H1 (cell line): ENCODE results near the gene PRTG. TPM values are rescaled to one million over a fixed set of nuclear protein-coding genes. Genes with fewer than 3 reads are reported as not detected.

Experiments
- CTCF ChIA-PET: fragments of 300-600 bp; sonication (Branson Sonifier 250); formaldehyde crosslinking; loops from one replicate; lab custom pipeline; 2021; ENCODE audit not compliant: partially characterized antibody; lab: Charles Lee
- POLR2A ChIA-PET: fragments of 300-600 bp; sonication (Branson Sonifier 250); formaldehyde crosslinking; loops from one replicate; lab custom pipeline; 2021; ENCODE audit warnings: inconsistent platforms; ENCODE audit not compliant: partially characterized antibody; lab: Charles Lee
- DNase-seq, 2 experiments: peaks; one replicate each; pipeline versions ENCODE4 v3.0.0 to v3.0.0-alpha.2; 2010 to 2022; ENCODE audit warnings: low spot score in 2 of 2, low read depth in 1 of 2, mixed read lengths in 1 of 2
- FAIRE-seq: peaks from 2 replicates; lab custom pipeline; 2011; peaks lifted over from hg19 to GRCh38; lab: Jason Lieb, UNC
- H2AFZ ChIP-seq: 2 replicates; pipeline ENCODE4 v1.8.1; 2012; ENCODE audit warnings: low read length, inconsistent platforms
- H2AK5ac ChIP-seq: 2 replicates; pipeline ENCODE4 v1.6.1; 2013; ENCODE audit warnings: low read depth, low read length
- H2BK120ac ChIP-seq: replicated peaks from 2 replicates; pipeline ENCODE3; 2013; ENCODE audit warnings: low read depth, low read length, inconsistent platforms
- H2BK12ac ChIP-seq: 2 replicates; pipeline ENCODE4 v1.6.1; 2013; ENCODE audit warnings: low read depth, low read length
- H2BK15ac ChIP-seq: 2 replicates; pipeline ENCODE4 v1.6.1; 2013; ENCODE audit warnings: low read length
- H2BK20ac ChIP-seq: 2 replicates; pipeline ENCODE4 v1.6.1; 2013; ENCODE audit warnings: low read length
- H2BK5ac ChIP-seq: 2 replicates; pipeline ENCODE4 v1.6.1; 2013; ENCODE audit warnings: low read depth, low read length
- H3K14ac ChIP-seq: 2 replicates; pipeline ENCODE4 v1.6.1; 2013; ENCODE audit warnings: inconsistent platforms; ENCODE audit not compliant: insufficient read length
- H3K18ac ChIP-seq: 2 replicates; pipeline ENCODE4 v1.6.1; 2013; ENCODE audit warnings: low read length; ENCODE audit errors: extremely low read depth
- H3K23ac ChIP-seq: 2 replicates; pipeline ENCODE4 v1.6.1; 2013; ENCODE audit warnings: inconsistent platforms; ENCODE audit not compliant: insufficient read length
- H3K23me2 ChIP-seq: 2 replicates; pipeline ENCODE4 v1.6.1; 2013; ENCODE audit warnings: low read depth, low read length
- H3K27ac ChIP-seq: 2 replicates; pipeline ENCODE4 v1.6.1; 2011; ENCODE audit warnings: low read depth, low read length, inconsistent platforms
- H3K27me3 ChIP-seq, 4 experiments: replicated peaks in 1 of 4; 1 replicate in 1 of 4; 2 replicates in 3 of 4; pipeline versions ENCODE4 v1.6.1 to v1.8.1; 2011 to 2013; ENCODE audit warnings: low read length in 3 of 4, mild to moderate bottlenecking in 3 of 4, inconsistent platforms in 2 of 4, mixed read lengths in 2 of 4, moderate library complexity in 1 of 4; ENCODE audit not compliant: control insufficient read depth in 3 of 4, insufficient read depth in 3 of 4; ENCODE audit errors: extremely low read depth in 1 of 4
- H3K36me3 ChIP-seq, 4 experiments: 2 replicates each; pipeline versions ENCODE4 v1.6.1 to v1.8.1; 2011 to 2013; ENCODE audit warnings: mild to moderate bottlenecking in 4 of 4, low read length in 3 of 4, moderate library complexity in 2 of 4, control low read depth in 1 of 4, inconsistent platforms in 1 of 4; ENCODE audit not compliant: insufficient read depth in 4 of 4, control insufficient read depth in 2 of 4
- H3K4ac ChIP-seq: replicated peaks from 2 replicates; pipeline ENCODE3; 2013; ENCODE audit warnings: low read length, low read depth, mixed read lengths, inconsistent platforms; ENCODE audit not compliant: insufficient read length
- H3K4me1 ChIP-seq, 4 experiments: replicated peaks in 1 of 4; 1 replicate in 1 of 4; 2 replicates in 3 of 4; pipeline versions ENCODE4 v1.6.1 to v1.8.1; 2011 to 2013; ENCODE audit warnings: low read length in 3 of 4, inconsistent platforms in 2 of 4, mixed read lengths in 1 of 4; ENCODE audit not compliant: insufficient read depth in 4 of 4, control insufficient read depth in 3 of 4
- H3K4me2 ChIP-seq, 2 experiments: 2 replicates each; pipeline versions ENCODE4 v1.6.1 to v1.8.1; 2011 to 2013; ENCODE audit warnings: low read depth in 2 of 2, low read length in 2 of 2, control low read depth in 1 of 2, inconsistent platforms in 1 of 2, mild to moderate bottlenecking in 1 of 2; ENCODE audit not compliant: insufficient read depth in 1 of 2
- H3K4me3 ChIP-seq, 4 experiments: fragments of 200-600, 300-600 bp in 1 of 4; sonication (generic), shearing (Covaris generic), sonication (Bioruptor Twin) in 1 of 4; 2 replicates each; pipeline versions ENCODE4 v1.5.1 to v1.8.1; 2011 to 2016; ENCODE audit warnings: low read length in 4 of 4, low read depth in 3 of 4, control low read depth in 2 of 4, inconsistent platforms in 2 of 4, mild to moderate bottlenecking in 2 of 4, mixed read lengths in 1 of 4, moderate library complexity in 1 of 4; ENCODE audit not compliant: insufficient read depth in 2 of 4; ENCODE audit errors: extremely low read depth in 1 of 4
- H3K56ac ChIP-seq: replicated peaks from 2 replicates; pipeline ENCODE3; 2013; ENCODE audit warnings: low read depth, mild to moderate bottlenecking, mixed read lengths, low read length, inconsistent platforms; ENCODE audit not compliant: insufficient read length
- H3K79me1 ChIP-seq: 2 replicates; pipeline ENCODE4 v1.6.1; 2013; ENCODE audit warnings: low read depth, low read length, control low read depth
- H3K79me2 ChIP-seq, 2 experiments: 2 replicates each; pipeline versions ENCODE4 v1.6.1 to v1.8.1; 2012 to 2013; ENCODE audit warnings: low read length in 2 of 2, mild to moderate bottlenecking in 2 of 2, inconsistent platforms in 1 of 2; ENCODE audit not compliant: insufficient read depth in 2 of 2, control insufficient read depth in 1 of 2
- H3K9ac ChIP-seq, 4 experiments: replicated peaks in 1 of 4; 1 replicate in 1 of 4; 2 replicates in 3 of 4; pipeline versions ENCODE4 v1.6.1 to v1.8.1; 2011 to 2013; ENCODE audit warnings: low read depth in 3 of 4, low read length in 3 of 4, control low read depth in 2 of 4, mild to moderate bottlenecking in 2 of 4, moderate library complexity in 2 of 4, inconsistent platforms in 1 of 4; ENCODE audit errors: extremely low read depth in 1 of 4
- H3K9me3 ChIP-seq, 2 experiments: 2 replicates each; pipeline versions ENCODE4 v1.6.1 to v1.8.1; 2012 to 2013; ENCODE audit warnings: mild to moderate bottlenecking in 2 of 2, moderate library complexity in 2 of 2, control low read depth in 1 of 2, inconsistent platforms in 1 of 2, low read depth in 1 of 2, low read length in 1 of 2, mixed read lengths in 1 of 2; ENCODE audit not compliant: insufficient read depth in 2 of 2
- H4K20me1 ChIP-seq, 2 experiments: replicated peaks in 1 of 2; 2 replicates each; pipeline versions ENCODE3 to v1.8.1; 2011 to 2013; ENCODE audit warnings: inconsistent platforms in 2 of 2, low read length in 2 of 2, mild to moderate bottlenecking in 1 of 2; ENCODE audit not compliant: insufficient read depth in 2 of 2, control insufficient read depth in 1 of 2
- H4K5ac ChIP-seq: 2 replicates; pipeline ENCODE4 v1.6.1; 2013; ENCODE audit warnings: low read length, low read depth, mixed read lengths, inconsistent platforms; ENCODE audit not compliant: insufficient read length
- H4K8ac ChIP-seq: 2 replicates; pipeline ENCODE4 v1.8.0; 2013; ENCODE audit warnings: mild to moderate bottlenecking, moderate library complexity, low read length, inconsistent platforms; ENCODE audit not compliant: insufficient read depth; ENCODE audit errors: extremely low read depth
- H4K91ac ChIP-seq: replicated peaks from 2 replicates; pipeline ENCODE3; 2013; ENCODE audit warnings: low read length, mixed read lengths, inconsistent platforms; ENCODE audit not compliant: insufficient read length
- ASH2L ChIP-seq: fragments of 200-600, 300-600 bp; sonication (generic); IDR thresholded peaks from one replicate; pipeline ENCODE4 v1.7.1; 2017; ENCODE audit warnings: low read length
- BCL11A ChIP-seq, 2 experiments: IDR thresholded peaks; one replicate each; pipeline ENCODE4 v1.6.1; 2011; ENCODE audit warnings: low read depth in 2 of 2, low read length in 2 of 2, mild to moderate bottlenecking in 2 of 2
- JUND ChIP-seq: IDR thresholded peaks from 2 replicates; pipeline ENCODE4 v1.6.1; 2011; ENCODE audit warnings: mild to moderate bottlenecking, improper control_type of control experiment, low read length
- KDM4A ChIP-seq: IDR thresholded peaks from one replicate; pipeline ENCODE4 v1.7.1; 2012; ENCODE audit warnings: low read depth, mild to moderate bottlenecking, moderate library complexity, low read length, inconsistent platforms; ENCODE audit not compliant: severe bottlenecking
- RAD21 ChIP-seq, 2 experiments: IDR thresholded peaks in 1 of 2; conservative IDR thresholded peaks in 1 of 2; 2 replicates each; pipeline ENCODE4 v1.6.1; 2011; ENCODE audit warnings: low read depth in 2 of 2, low read length in 2 of 2, improper control_type of control experiment in 1 of 2, inconsistent platforms in 1 of 2, mild to moderate bottlenecking in 1 of 2, moderate library complexity in 1 of 2
- RBBP5 ChIP-seq: IDR thresholded peaks from 2 replicates; pipeline ENCODE4 v1.7.1; 2012; ENCODE audit warnings: low read depth, mild to moderate bottlenecking, inconsistent platforms, low read length, moderate library complexity, borderline replicate concordance
- TAF1 ChIP-seq: IDR thresholded peaks from 2 replicates; pipeline ENCODE4 v1.6.1; 2011; ENCODE audit warnings: mild to moderate bottlenecking, low read depth, low read length
- TBP ChIP-seq: IDR thresholded peaks from 2 replicates; pipeline ENCODE4 v1.6.1; 2011; ENCODE audit warnings: low read depth, low read length, improper control_type of control experiment
- WGBS, 2 experiments: shearing (Covaris generic) in 1 of 2; methylation state at CpG; one replicate each; pipeline versions ENCODE4 v1.1.6 to v1.1.7; 2013 to 2015; ENCODE audit warnings: low lambda C conversion rate in 2 of 2, mixed read lengths in 2 of 2, inconsistent platforms in 1 of 2, low coverage in 1 of 2, missing lambda C conversion rate in 1 of 2; ENCODE audit not compliant: insufficient replicate concordance in 2 of 2, insufficient coverage in 1 of 2, insufficient read length in 1 of 2; ENCODE audit errors: extremely low coverage in 1 of 2, missing lambda C conversion rate in 1 of 2; 5-methylcytosine and 5-hydroxymethylcytosine counted together
- polyA plus RNA-seq, 7 experiments: library from polyadenylated mRNA; depleted of rRNA in 3 of 7; stranded (reverse) in 5 of 7; unstranded in 2 of 7; fragments of >200 nt in 5 of 7; fragments of 200-250 nt in 2 of 7; gene quantifications; 1 replicate in 5 of 7; 2 replicates in 1 of 7; 4 replicates in 1 of 7; pipeline versions ENCODE4 v1.2.1 to v1.2.3, GENCODE V29; 2011 to 2013; ENCODE audit warnings: missing spikeins in 2 of 7, mixed read lengths in 2 of 7
- total RNA-seq: library from RNA; stranded (reverse); fragmentation: NEBNext Ultra II Directional; extraction: Animal tissue kit (Norgen Biotek cat#: 25700); gene quantifications from 2 replicates; pipeline ENCODE4 v1.2.1, GENCODE V29; 2021
- TF ChIP-seq, protein P1 (sequence below): IDR thresholded peaks from 2 replicates; pipeline ENCODE4 v1.6.1; 2012; ENCODE audit warnings: inconsistent platforms
- TF ChIP-seq, protein P2 (sequence below): IDR thresholded peaks from 2 replicates; pipeline ENCODE4 v1.6.1; 2012; ENCODE audit warnings: inconsistent platforms

The PRTG gene
- total and polyA plus RNA-seq, 2 of the 8 experiments (the other 6 are each of a cell fraction or from before 2014, with no cell fraction given) = 3.1 to 3.2 TPM

- peak within 1 kb of the TSS; percentile 91; the same call in 1 of the 2 replicates for H2AFZ ChIP-seq
- FAIRE-seq = no peak
- peak within 1 kb of the TSS in 3 of 4 experiments; percentile 41 to 64 (median 43); a peak in 6 of 7 replicates for H3K9ac ChIP-seq
- TF ChIP-seq RAD21 (IDR thresholded peaks at IDR 0.05 in 1 of 2, conservative IDR thresholded peaks at IDR 0.05 in 1 of 2; ENCODE audit: low read depth in 2 of 2, low read length in 2 of 2) (0 out of 4 replicates have a peak, but pooled peaks of 1 of the 2 experiments have one; percentile 4), BCL11A (IDR thresholded peaks at IDR 0.05; ENCODE audit: low read depth in 2 of 2, low read length in 2 of 2) (no peak), TBP (0 out of 2 replicates have a peak, but pooled peaks have one; percentile 17), JUND (no peak), KDM4A (peak; percentile 56), ASH2L (peak; percentile 16), TAF1 (peak; percentile 53; the same call in 1 of the 2 replicates), RBBP5 (0 out of 2 replicates have a peak, but pooled peaks have one; percentile 42)
- TF ChIP-seq, protein P1, sequence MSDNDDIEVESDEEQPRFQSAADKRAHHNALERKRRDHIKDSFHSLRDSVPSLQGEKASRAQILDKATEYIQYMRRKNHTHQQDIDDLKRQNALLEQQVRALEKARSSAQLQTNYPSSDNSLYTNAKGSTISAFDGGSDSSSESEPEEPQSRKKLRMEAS = peak; percentile 63
- TF ChIP-seq, protein P2, sequence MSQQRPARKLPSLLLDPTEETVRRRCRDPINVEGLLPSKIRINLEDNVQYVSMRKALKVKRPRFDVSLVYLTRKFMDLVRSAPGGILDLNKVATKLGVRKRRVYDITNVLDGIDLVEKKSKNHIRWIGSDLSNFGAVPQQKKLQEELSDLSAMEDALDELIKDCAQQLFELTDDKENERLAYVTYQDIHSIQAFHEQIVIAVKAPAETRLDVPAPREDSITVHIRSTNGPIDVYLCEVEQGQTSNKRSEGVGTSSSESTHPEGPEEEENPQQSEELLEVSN = peak; percentile 69
These were observed 154.7 kb downstream of the PRTG start, which contains the start of gene PYGO1 for GRCh38 chr15:55588070-55588814. Gene PYGO1, minus strand, starts transcription at chr15:55588345. Its CDS starts 462 bp downstream, at chr15:55587883.

More at GRCh38 chr15:55588070-55588814, 154.7 kb downstream of the PRTG start, which contains the start of gene PYGO1:
- no peak within 1 kb of the TSS for H2BK120ac ChIP-seq
- no peak within 1 kb of the TSS for H4K91ac ChIP-seq
- POLR2A ChIA-PET = no interaction called here
- no peak within 1 kb of the TSS for H3K23ac ChIP-seq
- no peaks in the 10 kb centered on the region; a peak in 1 of 8 replicates for H3K36me3 ChIP-seq
- CTCF ChIA-PET = interaction anchor here (1.2 kb wide), 3 partner anchors 11 to 74 kb away, joined by 4 to 6 read pairs (median 5); no protein-coding TSS in a partner anchor
- peaks cover 0 to 2% of the 10 kb centered on the region in 2 experiments for H4K20me1 ChIP-seq
- H3K79me1 ChIP-seq = no peaks in the 10 kb centered on the region
- H3K18ac ChIP-seq = peak within 1 kb of the TSS; percentile 32; the same call in 1 of the 2 replicates
- H3K27ac ChIP-seq = no peak within 1 kb of the TSS
- WGBS, 2 experiments = 1% methylated on average over 20 of the region's 107 CpGs; no CpG with 5 or more reads in 1 of the 2 experiments
- H4K5ac ChIP-seq = no peak within 1 kb of the TSS
- H2BK15ac ChIP-seq = peak within 1 kb of the TSS; percentile 88; the same call in 1 of the 2 replicates
- peaks cover 18 to 40% (median 32%) of the 10 kb centered on the region in 4 experiments for H3K27me3 ChIP-seq
- H3K23me2 ChIP-seq = peaks cover 8% of the 10 kb centered on the region
- H3K56ac ChIP-seq = no peak within 1 kb of the TSS
- H2BK5ac ChIP-seq = no peak within 1 kb of the TSS
- H2BK12ac ChIP-seq = 0 out of 2 replicates have a peak within 1 kb of the TSS, but pooled peaks have one; percentile 29
- no peaks in the 10 kb centered on the region for H3K79me2 ChIP-seq
- H3K14ac ChIP-seq = no peak within 1 kb of the TSS
- DNase-seq = peak in 1 of 2 experiments; percentile 72
- H3K9me3 ChIP-seq = no peaks in the 10 kb centered on the region
- peak within 1 kb of the TSS; percentile 57; the same call in 1 of the 2 replicates for H4K8ac ChIP-seq
- H3K4me3 ChIP-seq = peak within 1 kb of the TSS; percentile 53 to 79 (median 71)
- H3K4ac ChIP-seq = no peak within 1 kb of the TSS
- no peaks in the 10 kb centered on the region; a peak in 1 of 7 replicates for H3K4me1 ChIP-seq
- H2BK20ac ChIP-seq = no peak within 1 kb of the TSS
- H2AK5ac ChIP-seq = no peak within 1 kb of the TSS
- H3K4me2 ChIP-seq = peak within 1 kb of the TSS; percentile 63 to 90
